HCT116 (cell line): Measurements from ENCODE around the gene PDE2A. TPM values are rescaled to one million over a fixed set of nuclear protein-coding genes. Genes with fewer than 3 reads are reported as not detected.

Experiments used
- ATAC-seq: fragments of 200-7000 bp; cut with Tn5 transposase; 2 replicates; pipeline ENCODE4 v1.9.1; 2020; ENCODE audit warnings: mild to moderate bottlenecking, moderate library complexity
- BruUV-seq: library from RNA; stranded (reverse); fragments of 400-500 nt; replicated peaks from 2 replicates; lab custom pipeline; 2021; lab: Mats Ljungman, UMichigan
- CTCF ChIA-PET: fragments of 300-600 bp; sonication (Branson Sonifier 250); formaldehyde crosslinking; loops from one replicate; lab custom pipeline; 2021; ENCODE audit warnings: antibody characterized with exemption; lab: Charles Lee
- POLR2A ChIA-PET: fragments of 300-600, 350-600 bp; sonication (Branson Sonifier 250); formaldehyde crosslinking; loops from one replicate; lab custom pipeline; 2021; ENCODE audit warnings: antibody characterized with exemption; lab: Charles Lee
- RAD21 ChIA-PET, 2 experiments: fragments of 300-600 bp; sonication (Branson Sonifier 250); formaldehyde crosslinking; loops; one replicate each; lab custom pipeline; 2023; ENCODE audit warnings: low total read pairs in 2 of 2; ENCODE audit not compliant: uncharacterized antibody in 2 of 2, unreplicated experiment in 2 of 2, low non-redundant PET in 1 of 2; lab: Charles Lee
- DNase-seq: peaks from one replicate; pipeline ENCODE4 v3.0.0-alpha.2; 2010; ENCODE audit warnings: low read depth, low spot score
- H2AFZ ChIP-seq: fragments of 200-600 bp; shearing (Covaris generic), sonication (generic); 2 replicates; pipeline ENCODE4 v1.6.1; 2017; ENCODE audit warnings: low read depth, mixed run types, mixed read lengths, antibody characterized with exemption, low read length; ENCODE audit not compliant: poor library complexity, severe bottlenecking
- H3K27ac ChIP-seq: 2 replicates; pipeline ENCODE4 v1.5.1; 2012; ENCODE audit warnings: low read depth, low read length
- H3K27me3 ChIP-seq: fragments of 200-600 bp; sonication (generic); 2 replicates; pipeline ENCODE4 v1.6.1; 2016; ENCODE audit warnings: mixed run types, low read length, mixed read lengths; ENCODE audit not compliant: insufficient read depth
- H3K36me3 ChIP-seq, 2 experiments: fragments of 200-500 bp in 1 of 2; fragments of 200-600 bp in 1 of 2; sonication (Bioruptor generic) in 1 of 2; sonication (generic) in 1 of 2; 2 replicates each; pipeline versions ENCODE4 v1.5.1 to v1.6.1; 2014 to 2016; ENCODE audit warnings: low read length in 2 of 2, inconsistent platforms in 1 of 2, mixed read lengths in 1 of 2, mixed run types in 1 of 2; ENCODE audit not compliant: insufficient read depth in 2 of 2, control insufficient read depth in 1 of 2
- H3K4me1 ChIP-seq, 2 experiments: fragments of 200-600 bp in 1 of 2; sonication (generic) in 1 of 2; 2 replicates each; pipeline versions ENCODE4 v1.5.1 to v1.6.1; 2012 to 2017; ENCODE audit warnings: low read length in 2 of 2, inconsistent platforms in 1 of 2, mild to moderate bottlenecking in 1 of 2, mixed read lengths in 1 of 2, mixed run types in 1 of 2, moderate library complexity in 1 of 2; ENCODE audit not compliant: insufficient read depth in 2 of 2, control insufficient read depth in 1 of 2
- H3K4me2 ChIP-seq: fragments of 200-600 bp; sonication (generic); 2 replicates; pipeline ENCODE4 v1.6.1; 2017; ENCODE audit warnings: mixed run types, low read length, mixed read lengths
- H3K4me3 ChIP-seq, 2 experiments: fragments of 200-600 bp in 1 of 2; sonication (generic) in 1 of 2; replicated peaks in 1 of 2; 2 replicates each; pipeline ENCODE4 v1.5.1; 2011 to 2016; ENCODE audit warnings: low read length in 2 of 2, control low read depth in 1 of 2, low read depth in 1 of 2, mild to moderate bottlenecking in 1 of 2, mixed read lengths in 1 of 2, mixed run types in 1 of 2
- H3K79me2 ChIP-seq: fragments of 200-600 bp; sonication (generic); 2 replicates; pipeline ENCODE4 v1.6.1; 2017; ENCODE audit warnings: mild to moderate bottlenecking, mixed run types, low read length, moderate library complexity, mixed read lengths; ENCODE audit not compliant: insufficient read depth
- H3K9ac ChIP-seq: fragments of 200-600 bp; sonication (generic); 2 replicates; pipeline ENCODE4 v1.6.1; 2016; ENCODE audit warnings: low read length, mixed read lengths
- H3K9me2 ChIP-seq: fragments of 200-600 bp; sonication (generic), shearing (Covaris generic); 2 replicates; pipeline ENCODE4 v1.6.1; 2017; ENCODE audit warnings: mixed run types, mild to moderate bottlenecking, moderate library complexity; ENCODE audit not compliant: insufficient read depth
- H3K9me3 ChIP-seq, 2 experiments: fragments of 200-500 bp in 1 of 2; fragments of 200-600 bp in 1 of 2; sonication (Bioruptor generic) in 1 of 2; sonication (generic) in 1 of 2; 2 replicates each; pipeline ENCODE4 v1.6.1; 2014 to 2017; ENCODE audit warnings: low read length in 2 of 2, mixed read lengths in 2 of 2, inconsistent platforms in 1 of 2, low read depth in 1 of 2, mild to moderate bottlenecking in 1 of 2, mixed run types in 1 of 2, moderate library complexity in 1 of 2; ENCODE audit not compliant: control insufficient read depth in 1 of 2, insufficient read depth in 1 of 2
- H4K20me1 ChIP-seq: fragments of 200-600 bp; sonication (generic), shearing (Covaris generic); 2 replicates; pipeline ENCODE4 v1.6.1; 2017; ENCODE audit warnings: mixed run types, mild to moderate bottlenecking, moderate library complexity; ENCODE audit not compliant: insufficient read depth
- ATF3 ChIP-seq: IDR thresholded peaks from 2 replicates; pipeline ENCODE4 v1.6.1; 2012
- ELF1 ChIP-seq: IDR thresholded peaks from 2 replicates; pipeline ENCODE4 v1.6.1; 2012; ENCODE audit warnings: low read depth, borderline replicate concordance
- EZH2phosphoT487 ChIP-seq: fragments of 200-600 bp; IDR thresholded peaks from 2 replicates; pipeline ENCODE4 v1.6.1; 2018; ENCODE audit warnings: antibody characterized with exemption, borderline replicate concordance
- POLR2A ChIP-seq: IDR thresholded peaks from 2 replicates; pipeline ENCODE4 v1.7.0; 2011; ENCODE audit warnings: borderline replicate concordance; ENCODE audit not compliant: insufficient read depth, insufficient read length; ENCODE audit errors: extremely low read depth
- RAD21 ChIP-seq: IDR thresholded peaks from 2 replicates; pipeline ENCODE4 v1.6.1; 2012; ENCODE audit warnings: low read depth, mild to moderate bottlenecking
- REST ChIP-seq: IDR thresholded peaks from 2 replicates; pipeline ENCODE4 v1.6.1; 2012; ENCODE audit warnings: low read depth
- SP1 ChIP-seq: IDR thresholded peaks from 2 replicates; pipeline ENCODE4 v1.6.1; 2012; ENCODE audit warnings: low read depth
- SRF ChIP-seq: IDR thresholded peaks from 2 replicates; pipeline ENCODE4 v1.6.1; 2012; ENCODE audit warnings: low read depth
- YY1 ChIP-seq: IDR thresholded peaks from 2 replicates; pipeline ENCODE4 v1.6.1; 2011; ENCODE audit warnings: low read length, low read depth, moderate library complexity, mild to moderate bottlenecking; ENCODE audit not compliant: insufficient replicate concordance; ENCODE audit errors: extremely low read depth
- ZBTB33 ChIP-seq: IDR thresholded peaks from 2 replicates; pipeline ENCODE4 v1.6.1; 2011; ENCODE audit warnings: mild to moderate bottlenecking, low read length, moderate library complexity; ENCODE audit not compliant: insufficient replicate concordance; ENCODE audit errors: extremely low read depth
- intact Hi-C: fragments of 100-400 bp; cut with micrococcal nuclease; formaldehyde crosslinking; loops from 2 replicates; pipeline ENCODE4 v1.10.0; 2022
- total RNA-seq: library from RNA; stranded (reverse); gene quantifications from one replicate; pipeline ENCODE4 v1.2.1, GENCODE V29; 2021; ENCODE audit not compliant: unreplicated experiment

Gene PDE2A
- total RNA-seq, 1 experiment from 2014 or later, result 7.6 TPM

- Histone ChIP-seq H4K20me1 (no peaks in the 10 kb centered on the region), H3K79me2 (no peaks in the 10 kb centered on the region), H3K9me3 (no peaks in the 10 kb centered on the region), H2AFZ (no peak overlapping the region), H3K4me3 (no peak overlapping the region), H3K4me1 (no peaks in the 10 kb centered on the region), H3K27me3 (no peaks in the 10 kb centered on the region), H3K36me3 (no peaks in the 10 kb centered on the region), H3K9me2 (no peaks in the 10 kb centered on the region), H3K27ac (no peak overlapping the region), H3K9ac (no peak overlapping the region), H3K4me2 (no peak overlapping the region)
- no TSS peak for BruUV-seq
- ChIA-PET RAD21 (no interaction called here), POLR2A (no interaction called here), CTCF (no interaction called here)
- DNase-seq, result no peak
- TF ChIP-seq ATF3, result no peak
- no peak for TF ChIP-seq ELF1
- no peak for TF ChIP-seq POLR2A
- TF ChIP-seq YY1, result no peak
- TF ChIP-seq SRF, result no peak
- TF ChIP-seq RAD21, result no peak
- TF ChIP-seq REST, result no peak
- no peak for TF ChIP-seq SP1
- TF ChIP-seq EZH2phosphoT487, result no peak
- no peak for TF ChIP-seq ZBTB33
- intact Hi-C loops, result no loop called here
- ATAC-seq, result no peak
These were observed 24.8 kb downstream of the PDE2A start for GRCh38 chr11:72649215-72649976.
